GM12874 (cell line): ENCODE measurements around the gene GXYLT2.

Experiments used
- CTCF ChIP-seq: IDR thresholded peaks from 2 replicates; pipeline ENCODE4 v1.5.1; 2011; ENCODE audit warnings: low read depth, mild to moderate bottlenecking, control low read depth, low read length, moderate library complexity; ENCODE audit not compliant: insufficient read depth

The GXYLT2 gene

GRCh38 chr3:72957297-72957696 lies 69.5 kb downstream of the GXYLT2 start:
- no peak for TF ChIP-seq CTCF

GRCh38 chr3:72959336-72959735 lies 71.5 kb downstream of the GXYLT2 start:
- no peak for TF ChIP-seq CTCF

- no peak for TF ChIP-seq CTCF
These were observed 73.1 kb downstream of the GXYLT2 start for GRCh38 chr3:72960812-72961518.

GRCh38 chr3:72961752-72962151 lies 73.9 kb downstream of the GXYLT2 start:
- TF ChIP-seq CTCF, result no peak

- no peak for TF ChIP-seq CTCF
These were observed 74.5 kb downstream of the GXYLT2 start for GRCh38 chr3:72962317-72962716.

- TF ChIP-seq CTCF, result no peak
These were observed 76.8 kb downstream of the GXYLT2 start for GRCh38 chr3:72964633-72965032.

GRCh38 chr3:72968266-72968664 lies 80.4 kb downstream of the GXYLT2 start:
- TF ChIP-seq CTCF, result no peak

GRCh38 chr3:72969766-72970165 lies 81.9 kb downstream of the GXYLT2 start:
- TF ChIP-seq CTCF, result no peak
